MM.1S (cell line): ENCODE measurements around the gene MLH3.

Source experiments
- DNase-seq: peaks from one replicate; pipeline ENCODE4 v3.0.0-alpha.2; 2015
- H2AFZ ChIP-seq: fragments of 300-600 bp; sonication (generic); 2 replicates; pipeline ENCODE4 v1.6.0; 2016; ENCODE audit warnings: antibody characterized with exemption, low read length
- H3F3A ChIP-seq: fragments of 300-600 bp; sonication (generic); 2 replicates; pipeline ENCODE4 v1.6.1; 2016; ENCODE audit warnings: mild to moderate bottlenecking, antibody characterized with exemption, low read length, moderate library complexity, mixed read lengths; ENCODE audit not compliant: insufficient read depth
- H3K27ac ChIP-seq: fragments of 300-600 bp; sonication (generic); 2 replicates; pipeline ENCODE4 v1.5.1; 2016; ENCODE audit warnings: mild to moderate bottlenecking, low read length
- H3K27me3 ChIP-seq: fragments of 300-600 bp; sonication (generic); replicated peaks from 2 replicates; pipeline ENCODE4 v1.6.0; 2016; ENCODE audit warnings: low read length; ENCODE audit not compliant: insufficient read depth
- H3K36me3 ChIP-seq: fragments of 300-600 bp; sonication (generic); replicated peaks from 2 replicates; pipeline ENCODE4 v1.6.1; 2016; ENCODE audit warnings: mild to moderate bottlenecking, low read length, mixed read lengths; ENCODE audit not compliant: insufficient read depth
- H3K4me1 ChIP-seq: fragments of 300-600 bp; sonication (generic); 2 replicates; pipeline ENCODE4 v1.6.1; 2016; ENCODE audit warnings: low read length, mixed read lengths
- H3K4me2 ChIP-seq: fragments of 300-600 bp; sonication (generic); 2 replicates; pipeline ENCODE4 v1.6.0; 2016; ENCODE audit warnings: low read depth, low read length
- H3K4me3 ChIP-seq: fragments of 300-600 bp; sonication (generic); 2 replicates; pipeline ENCODE4 v1.5.1; 2016; ENCODE audit warnings: low read length, mixed read lengths
- H3K79me2 ChIP-seq: fragments of 300-600 bp; sonication (generic); 2 replicates; pipeline ENCODE4 v1.6.1; 2016; ENCODE audit warnings: mixed run types, low read length, mixed read lengths
- H3K9ac ChIP-seq: fragments of 300-600 bp; sonication (generic); 2 replicates; pipeline ENCODE4 v1.6.1; 2016; ENCODE audit warnings: low read length, mixed read lengths
- H3K9me2 ChIP-seq: fragments of 300-600 bp; sonication (generic); replicated peaks from 2 replicates; pipeline ENCODE4 v1.6.1; 2016; ENCODE audit warnings: mild to moderate bottlenecking, low read length, mixed read lengths; ENCODE audit not compliant: insufficient read depth
- H3K9me3 ChIP-seq: fragments of 300-600 bp; sonication (generic); replicated peaks from 2 replicates; pipeline ENCODE4 v1.6.1; 2016; ENCODE audit warnings: mild to moderate bottlenecking, low read length, mixed read lengths; ENCODE audit not compliant: insufficient read depth
- H4K20me1 ChIP-seq: fragments of 300-600 bp; sonication (generic); 2 replicates; pipeline ENCODE4 v1.6.1; 2016; ENCODE audit warnings: mild to moderate bottlenecking, low read length, moderate library complexity, mixed read lengths; ENCODE audit not compliant: insufficient read depth
- CTCF ChIP-seq: fragments of 300-600 bp; sonication (generic); IDR thresholded peaks from 2 replicates; pipeline ENCODE4 v1.5.1; 2016; ENCODE audit warnings: antibody characterized with exemption, low read length, mixed read lengths
- EZH2 ChIP-seq: fragments of 300-600 bp; sonication (generic); optimal IDR thresholded peaks from 2 replicates; pipeline ENCODE3; 2017; ENCODE audit warnings: low read depth, mild to moderate bottlenecking, antibody characterized with exemption, low read length, mixed read lengths
- EZH2phosphoT487 ChIP-seq: fragments of 300-600 bp; sonication (generic); IDR thresholded peaks from 2 replicates; pipeline ENCODE4 v1.6.1; 2018; ENCODE audit warnings: antibody characterized with exemption, low read length

MLH3 gene

GRCh38 chr14:75054421-75054820, 3.2 kb upstream of the MLH3 start:
- TF ChIP-seq CTCF (no peak), EZH2 (no peak), EZH2phosphoT487 (no peak)
- H3K4me3 ChIP-seq = no peak overlapping the region

GRCh38 chr14:75053396-75054291, 2.4 kb upstream of the MLH3 start:
- Histone ChIP-seq H3F3A (peaks cover 3% of the 10 kb centered on the region; the same call in 1 of the 2 replicates), H3K27ac (no peak overlapping the region), H2AFZ (no peak overlapping the region), H3K79me2 (no peaks in the 10 kb centered on the region), H3K4me3 (no peak overlapping the region), H3K36me3 (no peaks in the 10 kb centered on the region), H3K27me3 (no peaks in the 10 kb centered on the region), H3K9me3 (no peaks in the 10 kb centered on the region), H3K4me1 (no peaks in the 10 kb centered on the region), H3K4me2 (no peak overlapping the region), H3K9me2 (no peaks in the 10 kb centered on the region), H4K20me1 (no peaks in the 10 kb centered on the region), H3K9ac (no peak overlapping the region)
- TF ChIP-seq EZH2phosphoT487 (no peak), EZH2 (no peak), CTCF (no peak)
- DNase-seq = no peak

More at GRCh38 chr14:75054421-75054820, 3.2 kb upstream of the MLH3 start:
- Histone ChIP-seq H3K79me2 (no peaks in the 10 kb centered on the region), H3K9ac (no peak overlapping the region), H3F3A (peaks cover 3% of the 10 kb centered on the region; the same call in 1 of the 2 replicates), H3K27me3 (no peaks in the 10 kb centered on the region), H3K27ac (no peak overlapping the region), H3K36me3 (no peaks in the 10 kb centered on the region), H4K20me1 (no peaks in the 10 kb centered on the region), H3K9me3 (no peaks in the 10 kb centered on the region), H2AFZ (no peak overlapping the region), H3K4me2 (no peak overlapping the region), H3K4me1 (no peaks in the 10 kb centered on the region), H3K9me2 (no peaks in the 10 kb centered on the region)
- DNase-seq = no peak

DNA sequence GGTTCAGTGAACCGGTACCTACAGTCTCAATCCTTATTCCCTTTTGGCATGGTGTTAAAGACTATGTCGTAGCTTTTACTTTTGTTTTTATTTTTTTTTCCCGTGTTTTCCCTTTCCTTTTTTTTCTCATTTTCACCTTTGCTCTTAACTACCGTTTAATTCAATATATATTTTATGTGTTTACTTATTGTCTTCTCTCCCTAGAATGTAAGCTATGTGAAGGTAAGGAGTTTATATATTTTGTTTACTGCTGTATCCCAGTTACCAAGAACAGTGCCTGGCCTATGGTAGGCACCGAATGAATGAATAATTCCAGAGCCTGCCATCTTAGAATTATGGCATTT, 261 bp upstream of the MLH3 start:
- Histone ChIP-seq H3K4me3 (peak overlapping the region; percentile 62), H3K9me3 (no peaks in the 10 kb centered on the region), H3K4me1 (no peaks in the 10 kb centered on the region), H3K27me3 (no peaks in the 10 kb centered on the region), H3K36me3 (no peaks in the 10 kb centered on the region), H3K9ac (peak overlapping the region; percentile 62; the same call in 1 of the 2 replicates), H3K27ac (no peak overlapping the region), H3K79me2 (no peaks in the 10 kb centered on the region), H4K20me1 (no peaks in the 10 kb centered on the region), H3K4me2 (peak overlapping the region; percentile 73; the same call in 1 of the 2 replicates), H2AFZ (peak overlapping the region; percentile 61), H3F3A (peaks cover 3% of the 10 kb centered on the region; the same call in 1 of the 2 replicates), H3K9me2 (no peaks in the 10 kb centered on the region)
- no peak for TF ChIP-seq EZH2
- no peak for TF ChIP-seq CTCF
- TF ChIP-seq EZH2phosphoT487 = no peak
- no peak for DNase-seq
